Mesothelial cell of epicardium (in vitro differentiated cells): ENCODE results near the gene FBXL20. TPM values are rescaled to one million over a fixed set of nuclear protein-coding genes. Genes with fewer than 3 reads are reported as not detected.
"Not testable (repeated sequence)": the region's sequence is repeated elsewhere in the genome, so short reads cannot be mapped to it uniquely, and the experiment has no call there.

ENCODE experiments used
- DNase-seq, 2 experiments: peaks; one replicate each; pipeline ENCODE4 v3.0.0; 2021; ENCODE audit warnings: low spot score in 2 of 2; ENCODE audit not compliant: unreplicated experiment in 2 of 2
- H3K27ac Mint-ChIP-seq: 2 replicates; pipeline ENCODE4 v1.8.0; 2021; ENCODE audit warnings: mixed read lengths
- H3K27me3 Mint-ChIP-seq: 2 replicates; pipeline ENCODE4 v1.8.0; 2021; ENCODE audit warnings: low read depth, mixed read lengths
- H3K36me3 Mint-ChIP-seq: 2 replicates; pipeline ENCODE4 v1.8.0; 2021; ENCODE audit warnings: mixed read lengths
- H3K4me1 Mint-ChIP-seq: 2 replicates; pipeline ENCODE4 v1.8.0; 2021; ENCODE audit warnings: mixed read lengths
- H3K4me3 Mint-ChIP-seq: 2 replicates; pipeline ENCODE4 v1.8.0; 2021; ENCODE audit warnings: mild to moderate bottlenecking, moderate library complexity, mixed read lengths
- H3K9me3 Mint-ChIP-seq: 2 replicates; pipeline ENCODE4 v1.8.0; 2021; ENCODE audit warnings: mixed read lengths
- CTCF ChIP-seq: fragments of 200-600 bp; sonication (generic); IDR thresholded peaks from one replicate; pipeline ENCODE4 v1.5.0; 2021; ENCODE audit warnings: antibody characterized with exemption; ENCODE audit not compliant: unreplicated experiment
- total RNA-seq: library from RNA; stranded (reverse); gene quantifications from 3 replicates; pipeline ENCODE4 v1.2.1, GENCODE V29; 2021

The FBXL20 gene
- total RNA-seq, 1 donor from 2014 or later, result 29.1 TPM

- DNase-seq, result no peak
- Mint-ChIP-seq H3K9me3 (no peaks in the 10 kb centered on the region), H3K4me3 (no peak overlapping the region), H3K27me3 (no peaks in the 10 kb centered on the region), H3K4me1 (no peaks in the 10 kb centered on the region), H3K36me3 (no peaks in the 10 kb centered on the region), H3K27ac (peak overlapping the region; percentile 25)
- TF ChIP-seq CTCF, result no peak
Measured at GRCh38 chr17:39351508-39351907, 49.9 kb downstream of the FBXL20 start.

- H3K4me1 Mint-ChIP-seq, result no peaks in the 10 kb centered on the region
- no peak overlapping the region for H3K27ac Mint-ChIP-seq
- peaks cover 3% of the 10 kb centered on the region for H3K9me3 Mint-ChIP-seq
- TF ChIP-seq CTCF, result no peak
- H3K27me3 Mint-ChIP-seq, result no peaks in the 10 kb centered on the region
- H3K4me3 Mint-ChIP-seq, result no peak overlapping the region
- DNase-seq, result no peak
- no peaks in the 10 kb centered on the region for H3K36me3 Mint-ChIP-seq
Measured at GRCh38 chr17:39349246-39349645, 52.2 kb downstream of the FBXL20 start.

- not testable (repeated sequence) for H3K36me3 Mint-ChIP-seq, H3K27ac Mint-ChIP-seq, H3K27me3 Mint-ChIP-seq
Measured at GRCh38 chr17:39346863-39347262, 54.6 kb downstream of the FBXL20 start.

GRCh38 chr17:39341541-39341940 lies 59.9 kb downstream of the FBXL20 start:
- no peak for TF ChIP-seq CTCF
- no peak overlapping the region for H3K27ac Mint-ChIP-seq
- peaks cover 3% of the 10 kb centered on the region for H3K9me3 Mint-ChIP-seq
- peaks cover 18% of the 10 kb centered on the region for H3K36me3 Mint-ChIP-seq
- DNase-seq, result no peak
- H3K4me1 Mint-ChIP-seq, result no peaks in the 10 kb centered on the region
- no peak overlapping the region for H3K4me3 Mint-ChIP-seq
- no peaks in the 10 kb centered on the region for H3K27me3 Mint-ChIP-seq

More at GRCh38 chr17:39346863-39347262, 54.6 kb downstream of the FBXL20 start:
- H3K4me3 Mint-ChIP-seq, H3K9me3 Mint-ChIP-seq, H3K4me1 Mint-ChIP-seq, DNase-seq: not testable (repeated sequence)

- Mint-ChIP-seq H3K4me3 (no peak overlapping the region), H3K27ac (no peak overlapping the region), H3K36me3 (peaks cover 22% of the 10 kb centered on the region), H3K9me3 (peaks cover 4% of the 10 kb centered on the region), H3K27me3 (no peaks in the 10 kb centered on the region), H3K4me1 (peaks cover 2% of the 10 kb centered on the region)
- no peak for TF ChIP-seq CTCF
- DNase-seq, result no peak
Measured at GRCh38 chr17:39340731-39341130, 60.7 kb downstream of the FBXL20 start.

- H3K27ac Mint-ChIP-seq, result no peak overlapping the region
- H3K4me3 Mint-ChIP-seq, result no peak overlapping the region
- no peak for DNase-seq
- peaks cover 4% of the 10 kb centered on the region for H3K9me3 Mint-ChIP-seq
- no peak for TF ChIP-seq CTCF
- peaks cover 11% of the 10 kb centered on the region for H3K4me1 Mint-ChIP-seq
- no peaks in the 10 kb centered on the region for H3K27me3 Mint-ChIP-seq
- peaks cover 26% of the 10 kb centered on the region for H3K36me3 Mint-ChIP-seq
Measured at GRCh38 chr17:39339272-39339671, 62.2 kb downstream of the FBXL20 start.

GRCh38 chr17:39337649-39338048 lies 63.8 kb downstream of the FBXL20 start:
- not testable (repeated sequence) for H3K27me3 Mint-ChIP-seq, H3K27ac Mint-ChIP-seq, H3K4me3 Mint-ChIP-seq, DNase-seq, H3K9me3 Mint-ChIP-seq
- Mint-ChIP-seq H3K36me3 (peaks cover 39% of the 10 kb centered on the region), H3K4me1 (peaks cover 14% of the 10 kb centered on the region)
